AG04450 (cell line): ENCODE results near the gene CENPF. TPM values are rescaled to one million over a fixed set of nuclear protein-coding genes. Genes with fewer than 3 reads are reported as not detected.

Experiments used
- CTCF ChIA-PET: fragments of 300-600, 350-600 bp; formaldehyde crosslinking; extraction: SDS; loops from one replicate; lab custom pipeline; 2022; ENCODE audit warnings: antibody characterized with exemption, inconsistent platforms; lab: Charles Lee
- POLR2A ChIA-PET: fragments of 350-600 bp; formaldehyde crosslinking; extraction: SDS; loops from one replicate; lab custom pipeline; 2021; ENCODE audit warnings: antibody characterized with exemption, inconsistent platforms; lab: Yijun Ruan, JAX
- DNase-seq: peaks from one replicate; pipeline ENCODE4 v3.0.0-alpha.2; 2011; ENCODE audit warnings: low read depth, low spot score
- H3K27ac ChIP-seq: one replicate; pipeline ENCODE4 v1.5.1; 2012; ENCODE audit warnings: low read depth, low read length, control low read depth
- H3K27me3 ChIP-seq: one replicate; pipeline ENCODE4 v1.6.0; 2012; ENCODE audit warnings: low read length; ENCODE audit not compliant: control insufficient read depth, insufficient read depth
- H3K4me3 ChIP-seq: 2 replicates; pipeline ENCODE4 v1.5.1; 2011; ENCODE audit warnings: mild to moderate bottlenecking, low read depth, low read length, control low read depth
- H3K9me3 ChIP-seq: 2 replicates; pipeline ENCODE4 v1.5.1; 2012; ENCODE audit warnings: low read length; ENCODE audit not compliant: control insufficient read depth, insufficient read depth
- CTCF ChIP-seq: IDR thresholded peaks from 2 replicates; pipeline ENCODE4 v1.5.1; 2011; ENCODE audit warnings: low read depth, low read length, control low read depth, inconsistent platforms
- polyA plus RNA-seq: library from polyadenylated mRNA; depleted of rRNA; stranded (reverse); fragments of >200 nt; gene quantifications from 2 replicates; pipeline ENCODE4 v1.2.3, GENCODE V29; 2011

Gene CENPF
- polyA plus RNA-seq, 1 experiment, result 17.5 TPM

- ChIA-PET POLR2A (no interaction called here), CTCF (no interaction called here)
- H3K4me3 ChIP-seq, result no peak overlapping the region
- no peak overlapping the region for H3K27ac ChIP-seq
- no peaks in the 10 kb centered on the region for H3K9me3 ChIP-seq
- no peaks in the 10 kb centered on the region for H3K27me3 ChIP-seq
- no peak for DNase-seq
- no peak for TF ChIP-seq CTCF
Observed at GRCh38 chr1:214677945-214678344, 75.0 kb downstream of the CENPF start.

DNA sequence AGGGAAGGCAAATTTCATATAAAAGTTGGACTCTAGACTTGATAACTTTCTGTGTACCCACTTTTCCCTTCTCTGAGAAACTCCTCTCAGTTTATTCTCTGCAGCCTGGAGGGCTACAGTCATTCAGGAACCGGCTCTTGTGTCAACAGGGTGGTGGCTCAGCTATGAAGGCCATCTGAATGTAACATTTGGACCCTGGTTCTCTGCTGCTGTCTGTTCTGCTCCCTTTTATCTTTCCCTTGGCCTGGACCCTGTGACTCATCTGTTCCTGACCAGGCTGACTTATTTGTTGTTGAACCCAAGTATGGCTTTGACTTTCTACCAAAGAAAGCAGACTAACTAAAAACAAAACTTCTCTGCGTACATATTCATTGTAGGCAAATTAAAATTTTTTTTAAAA, 75.4 kb downstream of the CENPF start:
- no peak overlapping the region for H3K27ac ChIP-seq
- DNase-seq, result no peak
- no peaks in the 10 kb centered on the region for H3K27me3 ChIP-seq
- no peaks in the 10 kb centered on the region for H3K9me3 ChIP-seq
- POLR2A ChIA-PET, result no interaction called here
- TF ChIP-seq CTCF, result no peak
- H3K4me3 ChIP-seq, result no peak overlapping the region
- CTCF ChIA-PET, result no interaction called here

- ChIA-PET POLR2A (no interaction called here), CTCF (no interaction called here)
- no peak overlapping the region for H3K4me3 ChIP-seq
- H3K27ac ChIP-seq, result no peak overlapping the region
- H3K9me3 ChIP-seq, result no peaks in the 10 kb centered on the region
- no peak for TF ChIP-seq CTCF
- no peaks in the 10 kb centered on the region for H3K27me3 ChIP-seq
- no peak for DNase-seq
Observed at GRCh38 chr1:214683621-214684020, 80.6 kb downstream of the CENPF start.

DNA sequence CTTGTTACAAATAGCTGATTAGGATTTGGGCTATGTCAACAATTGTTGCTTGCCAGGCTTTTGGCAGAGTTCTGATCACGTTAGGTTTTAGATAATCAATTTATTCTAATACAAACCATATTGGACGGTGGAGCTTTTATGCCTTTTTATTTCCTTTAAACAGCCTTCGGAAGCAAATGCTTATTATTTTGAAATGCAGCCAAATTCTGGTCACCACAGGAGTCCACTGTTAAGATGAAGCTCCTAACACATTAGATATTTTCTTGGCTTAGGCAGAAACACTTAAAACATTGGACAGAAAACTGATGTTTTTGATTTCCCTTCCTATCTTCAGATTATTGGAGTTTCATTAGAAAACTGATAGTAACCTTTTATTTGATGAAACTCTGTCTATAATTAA, 82.9 kb downstream of the CENPF start:
- TF ChIP-seq CTCF, result no peak
- DNase-seq, result no peak
- H3K27me3 ChIP-seq, result no peaks in the 10 kb centered on the region
- no peaks in the 10 kb centered on the region for H3K9me3 ChIP-seq
- POLR2A ChIA-PET, result no interaction called here
- CTCF ChIA-PET, result interaction anchor here (1.5 kb wide), 1 partner anchor 838 kb away, joined by 5 read pairs; no protein-coding TSS in a partner anchor
- H3K4me3 ChIP-seq, result no peak overlapping the region
- no peak overlapping the region for H3K27ac ChIP-seq

GRCh38 chr1:214686497-214686896, 83.5 kb downstream of the CENPF start:
- H3K4me3 ChIP-seq, result no peak overlapping the region
- CTCF ChIA-PET, result no interaction called here
- no peak for TF ChIP-seq CTCF
- no peaks in the 10 kb centered on the region for H3K9me3 ChIP-seq
- DNase-seq, result no peak
- no peaks in the 10 kb centered on the region for H3K27me3 ChIP-seq
- POLR2A ChIA-PET, result no interaction called here
- no peak overlapping the region for H3K27ac ChIP-seq
